ENCODE results near the gene SFXN3.
"Not testable (repeated sequence)": the region's sequence is repeated elsewhere in the genome, so short reads cannot be mapped to it uniquely, and the experiment has no call there.

Gene SFXN3

DNA sequence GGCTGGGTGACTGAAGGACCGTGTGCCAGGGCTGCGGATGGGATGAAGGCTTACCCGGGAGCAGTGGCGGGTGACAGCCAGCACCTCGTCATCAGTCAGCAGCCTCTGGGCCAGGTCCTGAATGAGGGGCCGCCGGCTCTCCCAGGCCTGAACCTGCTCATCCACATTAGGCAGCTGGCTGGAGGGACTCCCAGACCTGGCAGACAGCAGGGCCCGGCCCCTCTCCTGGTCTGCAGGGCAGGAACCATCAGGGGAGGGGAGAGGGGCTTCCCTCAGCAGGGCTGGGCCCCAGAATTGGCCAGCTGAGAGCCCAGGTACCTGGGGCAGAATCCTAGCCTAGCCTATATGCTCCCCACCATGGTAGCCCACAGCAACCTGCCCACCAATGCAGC, 15.5 kb upstream of the SFXN3 start:
- DNase-seq (ENCODE audit: low read depth, low spot score), result no peak

DNA sequence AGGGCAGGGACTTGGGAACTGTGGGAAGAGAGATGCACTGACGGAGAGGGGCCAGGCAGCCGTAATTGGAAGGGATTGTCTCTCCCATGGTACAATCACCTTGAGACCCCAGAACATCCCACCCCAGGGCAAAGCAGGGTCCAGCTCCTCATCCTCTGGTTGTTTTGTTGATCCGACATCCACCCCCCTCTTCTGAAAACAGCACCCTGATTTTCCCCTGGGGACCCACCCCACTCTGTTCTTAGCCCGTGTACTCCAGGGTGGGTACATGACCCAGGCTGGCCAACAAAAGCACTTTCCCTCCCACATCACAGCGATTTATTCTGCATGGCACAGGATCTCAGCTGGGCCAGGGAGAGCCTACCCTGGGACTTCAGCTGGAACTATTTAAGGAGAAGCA, 14.2 kb upstream of the SFXN3 start:
- DNase-seq (ENCODE audit: low read depth, low spot score), result no peak

DNA sequence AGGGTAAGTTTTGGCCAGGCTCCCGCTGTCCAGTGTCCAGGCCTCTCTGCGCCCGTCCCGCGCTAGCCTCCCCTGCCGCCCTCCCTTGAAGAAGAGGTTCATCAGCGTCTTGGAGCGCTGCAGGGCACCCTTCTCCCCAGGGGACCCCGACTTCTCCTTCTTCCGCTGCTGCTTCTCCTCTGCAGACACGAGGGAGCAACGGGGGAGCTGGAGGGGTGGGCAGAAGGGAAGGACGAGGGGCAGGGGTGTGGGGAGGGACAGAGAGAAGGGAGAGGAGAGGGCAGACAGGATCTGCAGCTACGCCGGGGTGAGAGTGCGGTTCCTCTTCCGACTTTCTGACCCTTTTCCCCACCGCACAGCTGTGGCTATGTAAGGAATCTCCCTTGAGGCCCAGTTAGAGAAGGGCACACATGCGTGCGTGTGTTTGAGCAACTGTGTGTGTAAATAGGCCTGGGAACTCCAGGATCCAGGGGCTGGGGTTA, 12.9 kb upstream of the SFXN3 start:
- no peak for DNase-seq (ENCODE audit: low read depth, low spot score)

DNA sequence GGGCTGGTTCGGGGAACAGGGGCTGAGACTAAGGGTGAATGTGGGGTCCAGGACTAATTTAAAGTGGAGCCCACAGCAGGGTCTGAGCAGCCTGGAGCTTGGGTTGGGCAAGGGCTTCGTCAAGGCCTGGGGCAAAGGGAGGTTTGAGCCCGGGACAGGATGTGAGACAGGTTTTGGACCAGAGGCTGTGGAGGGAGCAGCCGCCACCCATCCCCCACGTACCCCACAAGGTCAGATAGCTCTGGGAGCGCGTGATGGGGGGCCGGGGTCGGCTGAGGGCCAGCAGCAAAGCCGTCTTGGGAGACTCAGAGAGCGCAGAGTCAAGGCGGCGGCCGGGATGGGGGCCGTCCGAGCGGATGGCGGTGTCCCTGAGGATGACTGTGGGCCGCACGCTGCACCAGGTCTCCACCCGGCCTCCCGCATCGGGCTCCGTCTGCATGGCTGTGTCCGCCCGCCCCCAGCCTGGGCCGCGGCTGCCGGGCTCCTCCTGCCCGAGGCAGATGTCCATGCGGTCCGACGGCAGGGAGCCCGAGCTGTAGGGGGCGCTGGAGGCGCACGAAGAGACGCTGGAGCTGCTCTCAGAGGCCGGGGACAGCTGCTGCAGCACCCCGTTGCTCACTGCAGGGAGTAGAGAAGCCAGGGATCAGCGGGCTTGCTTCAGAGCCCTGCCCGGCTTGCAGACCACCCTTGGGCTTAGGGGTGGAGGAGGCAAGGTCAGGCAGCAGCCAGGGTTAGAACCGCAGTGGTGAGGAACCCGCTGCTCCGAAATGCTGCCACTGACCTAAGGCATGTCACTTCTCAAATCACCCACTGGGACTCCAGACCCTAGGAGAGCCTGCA, 12.2 kb upstream of the SFXN3 start:
- peak; percentile 93 for DNase-seq (ENCODE audit: low read depth, low spot score)

DNA sequence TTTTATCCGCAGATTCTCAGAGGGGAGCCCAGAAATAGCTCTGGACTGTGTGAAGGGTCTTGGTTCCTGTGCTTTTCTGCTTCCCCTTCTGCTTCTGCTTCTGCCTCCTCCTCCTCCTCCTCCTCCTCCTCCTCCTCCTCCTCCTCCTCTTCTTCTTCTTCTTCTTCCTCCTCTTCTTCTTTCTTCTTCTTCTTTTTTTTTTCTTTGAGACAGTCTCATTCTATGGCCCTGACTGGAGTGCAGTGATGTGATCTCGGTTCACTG, 11.7 kb upstream of the SFXN3 start:
- no peak for DNase-seq (ENCODE audit: low read depth, low spot score)

DNA sequence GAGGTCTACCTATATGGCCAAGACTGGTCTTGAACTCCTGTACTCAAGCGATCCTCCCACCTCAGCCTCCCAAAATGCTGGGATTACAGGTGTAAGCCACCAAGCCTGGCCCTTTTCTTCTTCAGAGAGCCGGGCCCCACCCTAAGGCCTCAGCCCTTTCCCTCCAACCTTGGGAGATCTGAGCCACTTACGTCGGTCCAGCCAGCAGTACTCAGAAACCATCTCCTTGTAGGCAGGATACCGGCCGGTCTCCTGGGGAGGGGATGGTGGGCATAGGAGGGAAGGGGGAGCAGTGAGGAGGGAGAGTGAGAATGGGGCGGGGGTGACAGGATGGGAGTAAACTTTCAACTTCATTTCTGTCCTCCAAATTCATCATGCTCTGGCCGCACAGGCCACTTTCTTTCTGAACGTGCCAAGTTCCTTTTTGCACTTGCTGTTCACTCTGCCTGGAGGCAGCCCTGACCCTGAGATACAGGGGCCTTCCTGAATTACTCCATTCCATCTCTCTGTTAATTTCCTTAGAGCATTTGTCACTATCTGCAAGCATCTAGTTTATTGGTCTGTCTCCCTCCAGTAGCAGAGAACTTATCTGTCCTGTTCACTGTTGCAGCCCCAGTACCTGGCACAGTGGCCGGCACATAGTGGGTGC, 10.5 kb upstream of the SFXN3 start:
- no peak for DNase-seq (ENCODE audit: low read depth, low spot score)

DNA sequence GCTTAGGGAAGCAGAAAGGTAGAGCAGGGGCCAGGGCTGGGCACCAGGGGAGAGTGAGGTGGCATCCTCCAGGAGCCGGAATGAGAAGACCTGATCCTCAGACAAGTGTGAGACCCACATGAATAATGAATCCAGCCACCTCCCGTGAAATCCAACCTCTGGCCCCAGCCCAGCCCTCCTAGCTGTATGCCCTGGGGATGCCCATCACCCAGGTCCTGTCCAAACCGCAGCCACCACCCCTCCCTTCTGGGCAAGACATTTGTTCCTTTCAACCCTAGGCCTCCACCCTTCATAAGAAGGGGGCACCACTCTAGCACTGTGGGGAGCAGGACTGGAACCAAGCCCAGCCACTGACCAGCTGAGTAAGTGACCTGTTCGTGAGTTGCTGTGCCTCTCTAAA, 9.8 kb upstream of the SFXN3 start:
- no peak for DNase-seq (ENCODE audit: low read depth, low spot score)

DNA sequence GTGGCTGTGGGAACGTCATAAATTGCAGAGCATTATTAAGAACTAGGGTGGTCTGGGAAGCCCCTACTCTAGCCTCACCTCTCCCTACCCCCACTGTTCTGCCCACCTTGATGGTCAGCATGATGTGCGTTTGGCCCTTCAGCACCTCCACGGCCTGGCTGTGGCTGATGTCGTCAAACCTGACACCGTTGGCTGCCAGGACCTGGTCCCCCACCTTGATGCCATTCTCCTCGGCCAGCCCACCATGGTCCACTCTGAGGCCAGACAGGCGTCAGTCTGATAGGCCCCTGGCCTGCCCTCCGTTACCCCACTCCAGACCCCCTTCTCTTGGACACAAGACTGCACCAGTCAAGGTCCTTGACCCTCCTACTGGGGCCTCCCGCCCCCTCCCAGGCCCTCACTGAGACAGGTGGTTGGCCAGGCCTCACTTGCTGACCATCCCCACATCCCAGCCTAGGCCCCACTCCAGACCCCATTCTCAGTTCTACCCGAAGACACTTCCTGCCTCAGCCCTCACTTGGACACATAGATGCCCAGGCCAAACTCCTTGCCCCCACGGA, 9.3 kb upstream of the SFXN3 start:
- no peak for DNase-seq (ENCODE audit: low read depth, low spot score)

DNA sequence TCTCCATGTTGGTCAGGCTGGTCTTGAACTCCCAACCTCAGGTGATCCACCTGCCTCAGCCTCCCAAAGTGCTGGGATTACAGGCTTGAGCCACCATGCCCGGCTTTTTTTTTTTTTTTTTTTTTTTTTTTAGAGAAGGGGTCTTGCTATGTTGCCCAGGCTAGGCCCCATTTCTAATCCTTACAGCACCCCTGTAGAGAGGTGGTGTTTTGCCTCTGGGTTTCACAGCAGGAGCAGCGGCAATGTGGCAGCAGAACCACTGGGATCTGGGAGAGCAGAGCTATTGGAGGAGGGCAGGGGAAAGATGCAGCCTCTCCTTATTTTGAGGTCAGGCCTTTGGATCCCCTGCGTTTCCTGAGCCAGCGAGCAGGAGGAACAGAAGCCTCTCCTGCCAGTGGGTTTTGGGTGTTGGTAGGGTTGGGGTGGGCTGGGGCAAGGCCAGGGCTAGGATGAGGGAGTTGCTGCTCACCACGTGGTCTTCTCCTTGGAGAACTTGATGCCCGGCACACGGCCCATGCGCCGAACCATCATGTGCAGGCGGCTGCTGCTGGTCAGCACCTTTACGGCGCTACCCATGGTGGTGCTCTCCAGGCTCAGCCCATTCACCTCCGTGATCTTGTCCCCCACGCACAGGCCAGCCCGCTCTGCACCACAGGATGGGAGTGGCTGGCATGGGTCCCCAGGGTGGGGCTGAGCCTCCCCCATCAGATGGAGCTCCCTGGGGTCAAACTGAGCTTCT, 7.9 kb upstream of the SFXN3 start:
- no peak for DNase-seq (ENCODE audit: low read depth, low spot score)

DNA sequence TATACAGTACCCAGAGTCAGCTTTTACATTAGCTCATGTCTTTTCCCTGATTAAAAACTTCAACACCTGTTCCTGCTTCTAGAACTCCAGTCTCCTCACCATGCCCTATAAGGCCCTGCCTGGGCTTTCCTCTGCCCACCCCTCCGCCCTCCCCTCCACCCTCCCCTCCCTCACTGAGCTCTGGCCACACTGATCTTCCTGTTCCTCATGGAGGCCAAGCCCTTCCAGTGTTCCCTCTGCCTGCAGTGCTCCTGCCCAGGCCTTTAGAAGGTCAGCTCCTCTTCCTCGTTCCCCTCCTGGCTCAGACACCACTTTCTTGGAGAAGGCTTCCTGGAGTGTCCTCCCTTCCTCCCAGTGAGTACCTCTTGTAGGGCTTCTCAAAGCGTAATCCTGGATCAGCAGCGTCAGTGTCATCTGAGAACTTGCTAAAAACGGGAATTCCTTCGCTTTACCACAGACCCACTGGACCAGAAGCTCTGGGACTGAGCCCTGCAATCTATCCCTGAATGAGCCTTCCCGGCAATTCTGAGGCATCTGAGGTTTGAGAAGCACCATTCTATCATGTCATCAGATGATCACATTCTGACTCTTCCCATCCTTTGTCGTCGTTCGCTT, 3.8 kb upstream of the SFXN3 start:
- DNase-seq (ENCODE audit: low read depth, low spot score), result no peak

DNA sequence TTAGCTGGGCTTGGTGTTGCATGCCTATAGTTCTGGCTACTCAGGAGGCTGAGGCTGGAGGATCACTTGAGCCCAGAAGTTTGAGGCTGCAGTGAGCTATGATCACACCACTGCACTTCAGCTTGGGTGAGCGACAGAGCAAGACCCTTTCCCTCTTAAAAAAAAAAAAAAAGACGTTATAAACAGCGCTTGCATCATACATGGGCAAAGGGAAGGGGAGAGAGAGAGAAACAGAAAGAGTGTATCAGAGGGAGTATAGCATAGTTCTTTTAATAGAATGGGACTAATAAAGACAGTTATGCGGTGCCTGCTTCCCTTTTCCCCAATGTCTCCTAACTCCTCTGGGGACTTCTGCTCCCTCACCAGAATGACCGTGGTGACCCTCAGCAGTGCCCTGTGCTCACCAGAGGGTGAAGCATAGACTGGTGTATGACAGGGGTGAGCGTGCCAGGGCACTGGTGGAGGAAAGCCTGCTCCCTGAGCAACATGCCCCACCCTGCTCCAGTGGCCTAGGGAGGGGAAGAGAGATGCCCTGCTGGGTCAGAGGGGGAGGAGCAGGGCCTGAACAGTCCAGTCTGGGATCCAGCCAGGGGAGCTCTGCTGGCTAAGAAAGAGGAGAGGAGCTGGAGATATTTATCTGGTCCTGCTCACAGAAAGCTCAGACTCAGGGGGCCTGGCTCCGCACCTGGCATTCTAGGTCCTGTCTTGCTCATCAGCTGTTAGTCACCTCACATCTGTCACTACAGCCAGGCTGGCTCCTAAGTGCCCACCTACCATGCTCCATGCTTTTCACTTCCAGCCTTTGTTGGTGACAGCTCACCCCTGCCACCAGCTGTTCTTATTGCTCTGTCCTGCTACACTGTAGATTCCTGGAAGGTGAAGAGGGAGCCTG, 2.3 kb upstream of the SFXN3 start:
- DNase-seq (ENCODE audit: low read depth, low spot score), result no peak

DNA sequence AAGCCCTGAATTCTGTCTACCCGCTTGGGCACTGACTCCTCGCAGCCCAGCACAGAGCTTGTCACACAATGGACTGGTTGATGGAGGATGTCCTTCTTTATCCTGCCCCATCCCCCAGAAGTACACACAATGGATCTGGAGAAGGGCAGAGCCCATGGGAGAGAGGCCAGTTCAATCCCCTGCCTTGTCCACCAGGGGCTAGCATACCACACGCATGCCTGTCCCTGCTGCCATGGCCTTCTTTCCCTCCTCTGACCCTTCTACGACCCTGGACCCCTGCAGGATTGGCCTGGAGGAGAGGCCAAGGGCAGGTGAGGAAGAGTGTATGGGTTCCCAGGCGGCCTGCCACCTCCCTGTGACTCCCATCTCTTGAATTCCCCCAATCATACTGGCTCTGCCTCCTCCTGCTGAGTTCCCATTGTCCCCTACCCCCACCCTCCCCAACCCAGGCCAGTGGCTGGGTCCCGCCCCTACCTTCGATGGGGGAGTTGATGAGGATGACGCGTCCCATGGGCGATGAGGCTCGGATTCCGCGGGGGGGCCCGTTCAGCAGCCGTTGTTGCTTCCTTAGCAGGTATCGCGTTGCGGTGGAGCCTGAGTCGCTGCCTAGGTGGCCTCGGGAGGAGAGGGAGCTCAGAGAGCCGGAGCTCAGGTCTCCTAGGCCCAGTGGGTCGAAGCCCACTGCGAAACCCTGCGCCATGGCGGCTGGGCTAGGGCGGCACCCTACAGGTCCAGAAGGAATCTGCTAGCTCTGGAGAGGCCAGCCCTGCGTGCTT, 1.3 kb upstream of the SFXN3 start:
- DNase-seq (ENCODE audit: low read depth, low spot score), result no peak

DNA sequence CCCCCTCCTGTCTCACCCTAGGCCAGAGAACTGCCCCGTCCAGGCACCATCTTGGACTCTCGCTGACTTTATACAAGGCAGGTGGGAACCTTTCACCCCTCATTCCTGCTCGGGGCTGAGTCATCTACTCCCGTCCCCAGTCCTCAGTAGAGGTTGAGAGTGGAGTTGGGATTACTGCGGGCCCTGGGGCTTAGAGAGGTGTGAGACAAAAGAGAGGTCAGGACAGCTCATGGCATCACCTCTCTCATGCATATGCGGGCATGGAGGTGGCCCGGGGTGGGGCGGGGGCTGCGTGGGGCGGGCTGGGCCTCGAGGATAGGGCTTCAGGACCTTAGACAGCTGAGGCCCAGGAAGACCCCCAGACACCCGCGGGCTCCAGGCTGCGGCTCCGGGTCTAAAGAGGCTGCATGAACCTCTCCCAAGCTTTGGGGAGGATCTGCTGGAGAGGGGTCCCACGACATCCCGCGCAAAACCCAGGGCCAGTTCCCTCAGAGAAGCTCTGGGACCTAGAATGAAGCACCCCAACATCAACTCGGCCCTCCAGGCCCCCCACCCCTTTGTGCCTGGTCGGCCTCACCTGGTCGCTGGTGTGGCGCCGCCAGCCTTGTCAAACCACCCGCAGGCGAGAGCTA, 422 bp upstream of the SFXN3 start:
- no peak for DNase-seq (ENCODE audit: low read depth, low spot score)

DNA sequence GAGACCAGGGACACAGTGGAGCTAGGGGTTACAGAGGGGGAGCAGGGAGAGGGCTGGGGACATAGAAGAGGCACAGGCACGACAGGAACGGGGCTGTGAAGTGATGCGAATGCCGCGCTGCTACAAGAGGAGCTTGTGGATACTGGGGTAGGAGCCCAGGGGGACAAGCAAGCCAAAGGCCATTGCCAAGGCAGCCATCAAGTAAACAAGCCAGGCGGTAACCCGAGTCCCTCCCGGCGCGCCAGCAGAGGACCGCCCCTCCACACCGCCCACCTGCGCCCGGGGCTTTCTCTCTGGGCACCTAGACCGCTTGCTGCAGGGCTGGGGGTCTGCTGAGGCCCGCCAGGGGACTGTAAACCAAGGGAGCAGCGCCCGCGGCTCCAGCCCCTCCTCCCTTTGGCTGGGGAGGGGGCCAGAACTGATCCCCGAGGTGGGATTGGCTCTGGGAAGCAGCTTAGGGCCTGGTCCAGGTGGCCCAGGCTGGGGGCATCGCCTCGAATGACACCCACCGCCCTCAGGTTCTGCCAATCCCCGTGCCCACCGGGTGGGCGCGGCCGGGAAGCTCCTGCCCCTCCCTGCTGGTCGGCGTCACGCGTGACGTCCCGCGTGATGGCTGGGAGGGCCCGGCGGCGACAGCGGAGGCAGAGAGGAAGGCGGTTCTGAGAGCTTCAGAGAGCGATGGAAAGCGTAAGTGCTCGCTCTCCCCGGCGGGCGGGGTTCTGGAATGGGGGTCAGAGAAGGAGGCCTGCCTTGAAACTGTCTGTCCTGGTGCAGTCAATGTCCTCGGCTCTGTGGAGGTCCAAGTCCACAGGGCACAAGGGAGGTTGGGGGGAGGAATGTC, 982 bp downstream of the SFXN3 start:
- peak; percentile 90 for DNase-seq (ENCODE audit: low read depth, low spot score)

DNA sequence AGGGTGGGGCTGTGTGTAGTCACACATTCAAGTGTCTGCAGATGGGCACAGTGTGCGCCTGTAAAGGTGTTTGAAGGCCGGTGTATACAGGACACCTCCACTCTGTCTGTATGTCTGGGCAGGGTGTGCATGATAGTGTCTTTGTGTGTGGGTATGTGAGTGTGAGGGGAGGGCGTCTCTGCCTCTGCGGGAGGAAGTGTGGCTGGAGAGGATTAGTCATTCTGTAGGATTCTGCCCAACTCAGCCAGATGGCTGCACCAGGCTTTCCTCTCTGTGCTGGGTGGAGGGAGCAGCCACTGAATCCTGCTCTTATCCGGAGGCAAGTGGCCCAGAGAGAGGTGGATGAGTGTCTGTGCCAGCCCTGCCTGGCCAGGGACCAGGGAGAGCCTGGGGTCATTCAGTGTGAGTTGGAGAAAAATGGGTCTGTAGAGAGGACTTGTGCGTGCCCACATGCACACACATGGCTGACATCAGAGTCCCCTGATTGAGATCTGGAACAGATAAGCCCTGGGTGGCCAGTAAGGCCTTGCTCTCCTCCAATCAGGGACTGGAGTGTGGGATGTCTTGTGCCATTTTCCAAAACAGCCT, 1.7 kb downstream of the SFXN3 start:
- peak; percentile 94 for DNase-seq (ENCODE audit: low read depth, low spot score)

DNA sequence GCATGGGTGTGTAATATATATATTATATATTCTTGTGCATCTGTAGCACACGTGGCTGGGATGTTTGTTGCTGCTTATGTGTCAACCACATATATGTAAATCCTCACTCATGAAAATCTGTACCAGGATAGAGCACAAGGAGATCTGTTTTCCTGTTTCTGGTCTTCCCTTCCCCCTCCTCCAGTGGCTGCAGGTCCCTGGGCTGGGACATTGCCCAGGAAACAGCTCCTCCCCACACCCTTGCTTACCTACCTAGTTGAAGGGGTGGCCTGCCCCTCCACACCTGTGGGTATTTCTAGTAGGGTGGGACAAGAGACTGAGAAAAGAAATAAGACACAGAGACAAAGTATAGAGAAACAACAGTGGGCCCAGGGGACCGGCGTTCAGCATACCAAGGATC, 2.2 kb downstream of the SFXN3 start:
- DNase-seq (ENCODE audit: low read depth, low spot score), result no peak

DNA sequence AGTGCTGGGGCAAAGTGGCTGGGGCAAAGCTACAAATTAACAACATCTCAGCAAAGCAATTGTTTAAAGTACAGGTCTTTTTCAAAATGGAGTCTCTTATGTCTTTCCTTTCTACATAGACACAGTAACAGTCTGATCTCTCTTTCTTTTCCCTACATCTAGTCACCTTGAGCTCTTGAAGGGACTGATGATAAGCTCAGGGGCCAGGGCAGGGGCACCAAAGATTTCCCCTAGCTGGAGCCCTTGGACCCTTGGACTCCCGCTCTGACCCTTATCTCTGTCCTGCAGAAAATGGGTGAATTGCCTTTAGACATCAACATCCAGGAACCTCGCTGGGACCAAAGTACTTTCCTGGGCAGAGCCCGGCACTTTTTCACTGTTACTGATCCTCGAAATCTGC, 3.4 kb downstream of the SFXN3 start:
- DNase-seq (ENCODE audit: low read depth, low spot score), result not testable (repeated sequence)

DNA sequence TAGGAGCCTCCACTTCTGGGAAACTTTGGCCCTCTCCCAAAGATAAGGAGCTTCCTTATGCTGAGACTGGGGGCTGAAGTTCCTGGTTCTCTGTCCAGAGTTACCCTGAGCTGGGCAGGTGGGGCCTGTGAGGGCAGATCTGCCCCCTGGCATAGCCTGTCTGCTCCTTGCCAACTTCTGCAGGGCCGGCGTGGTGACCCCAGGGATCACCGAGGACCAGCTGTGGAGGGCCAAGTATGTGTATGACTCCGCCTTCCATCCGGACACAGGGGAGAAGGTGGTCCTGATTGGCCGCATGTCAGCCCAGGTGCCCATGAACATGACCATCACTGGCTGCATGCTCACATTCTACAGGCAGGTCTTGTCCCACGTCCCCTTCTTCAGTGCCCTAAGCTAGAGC, 4.3 kb downstream of the SFXN3 start:
- no peak for DNase-seq (ENCODE audit: low read depth, low spot score)
